Ramos (cell line): ENCODE results near the gene FBXL7.

Experiments used
- in situ Hi-C: fragments of 300-500 bp; cut with MboI; formaldehyde crosslinking; loops from one replicate; pipeline ENCODE4 v1.14.3; 2022; ENCODE audit warnings: low sequenced_read_pairs; ENCODE audit not compliant: unreplicated experiment

FBXL7 gene

DNA sequence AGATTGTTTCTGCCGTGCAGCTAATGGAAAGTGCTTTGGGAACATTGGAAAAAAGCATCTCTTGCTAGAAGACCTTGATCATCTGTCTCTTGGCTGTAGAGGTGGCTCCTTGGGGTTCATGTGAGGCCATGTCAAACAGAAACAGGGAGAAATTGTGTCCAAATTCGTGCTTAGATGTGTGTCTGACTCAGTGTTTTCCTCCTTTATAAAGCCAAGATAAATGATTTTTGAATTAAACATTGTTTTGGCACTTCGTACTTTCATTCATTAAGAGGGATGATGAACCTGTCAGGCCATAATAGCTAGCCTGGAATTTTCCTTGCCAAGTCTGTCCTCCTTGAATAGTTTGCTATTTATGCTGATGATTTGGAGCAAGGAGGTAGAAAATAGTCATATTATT lies 143.8 kb downstream of the FBXL7 start:
- in situ Hi-C loops: no loop called here

DNA sequence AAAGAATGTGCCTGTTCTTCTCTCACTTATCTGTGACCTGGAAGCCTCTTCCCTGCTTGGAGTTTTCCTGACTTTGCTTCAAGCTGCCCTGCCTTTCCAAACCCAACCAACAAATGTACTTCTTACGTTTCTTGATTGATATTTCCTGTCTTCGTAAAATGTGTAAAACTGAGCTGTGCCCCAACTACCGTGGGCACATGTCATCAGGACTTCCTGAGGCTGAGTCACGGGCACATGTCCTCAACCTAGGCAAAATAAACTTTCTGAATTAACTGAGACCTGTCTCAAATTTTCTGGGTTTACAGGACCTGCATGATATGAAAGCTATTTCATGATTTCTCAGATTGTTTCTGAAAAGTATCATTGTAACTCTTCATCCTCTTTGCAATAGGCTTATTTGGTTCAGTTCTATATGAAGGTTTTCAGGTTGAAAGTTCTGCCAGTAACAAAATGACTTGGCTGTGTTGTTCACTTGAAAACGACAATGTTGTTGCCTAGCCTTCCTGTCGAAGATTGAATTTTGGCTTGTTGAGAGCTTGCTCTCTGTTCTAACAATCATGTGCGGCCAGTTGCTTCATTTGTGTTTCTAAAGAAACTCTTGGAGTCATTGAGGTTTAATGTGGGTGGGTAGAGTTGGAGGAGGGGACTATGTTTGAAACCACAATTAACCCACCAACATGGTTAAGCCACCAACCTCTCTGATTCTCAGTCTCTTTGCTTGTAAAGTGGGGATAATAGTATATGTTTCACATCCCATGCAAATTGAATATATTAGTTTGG lies 145.6 kb downstream of the FBXL7 start:
- in situ Hi-C loops: no loop called here

DNA sequence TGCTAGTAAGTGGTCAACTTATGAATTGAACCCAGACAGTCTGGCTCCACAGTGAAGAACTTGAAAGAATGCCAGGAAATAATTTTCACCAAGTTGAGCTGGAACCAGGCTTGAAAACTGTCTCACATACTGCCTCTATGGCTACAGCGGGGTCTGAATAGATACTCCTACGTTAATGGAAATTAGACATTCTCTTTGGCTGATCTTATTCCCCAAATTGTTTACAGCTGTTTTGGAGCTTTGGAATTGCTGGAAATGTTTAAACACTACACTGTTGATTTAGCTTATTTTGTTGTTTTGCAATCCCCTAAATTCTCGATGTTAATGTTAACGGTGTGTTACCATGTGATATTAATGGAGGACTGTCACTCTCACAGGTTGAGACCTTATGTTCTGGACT lies 146.4 kb downstream of the FBXL7 start:
- in situ Hi-C loops: no loop called here

DNA sequence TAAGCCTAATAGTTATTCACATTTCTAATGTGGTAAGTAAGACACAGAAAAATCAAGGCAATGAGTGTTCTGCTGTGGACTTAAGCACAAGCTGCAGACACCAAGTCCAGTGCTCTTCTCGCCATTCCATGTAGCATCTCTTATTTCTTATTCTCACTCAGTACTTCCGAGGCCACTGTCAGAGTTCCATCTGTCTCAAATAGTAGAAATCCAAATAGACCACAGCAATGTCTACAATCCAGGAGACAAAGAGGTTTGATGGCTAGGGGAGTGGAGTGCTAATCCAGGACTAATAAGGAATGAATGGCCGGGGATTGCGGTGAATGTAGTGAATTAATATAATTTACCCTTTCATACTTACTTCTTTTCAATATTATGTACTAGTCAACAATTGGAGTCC lies 147.3 kb downstream of the FBXL7 start:
- in situ Hi-C loops: no loop called here

DNA sequence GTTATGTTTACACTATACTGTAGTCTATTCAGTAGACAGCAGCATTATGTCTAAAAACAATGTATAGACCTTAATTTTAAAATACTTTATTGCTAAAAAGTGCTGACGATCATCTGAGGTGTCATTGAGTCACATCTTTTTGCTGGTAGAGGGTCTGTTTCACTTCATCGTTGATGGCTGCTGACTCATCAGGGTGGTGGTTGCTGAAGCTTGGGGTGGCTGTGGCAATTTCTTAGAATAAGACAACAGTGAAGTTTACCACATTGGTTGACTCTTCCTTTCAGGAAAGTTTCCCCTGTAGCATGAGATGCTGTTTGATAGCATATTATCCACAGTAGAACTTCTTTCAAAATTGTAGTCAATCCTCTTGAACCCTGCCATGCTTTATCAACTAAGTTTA lies 150.3 kb downstream of the FBXL7 start:
- in situ Hi-C loops: no loop called here

DNA sequence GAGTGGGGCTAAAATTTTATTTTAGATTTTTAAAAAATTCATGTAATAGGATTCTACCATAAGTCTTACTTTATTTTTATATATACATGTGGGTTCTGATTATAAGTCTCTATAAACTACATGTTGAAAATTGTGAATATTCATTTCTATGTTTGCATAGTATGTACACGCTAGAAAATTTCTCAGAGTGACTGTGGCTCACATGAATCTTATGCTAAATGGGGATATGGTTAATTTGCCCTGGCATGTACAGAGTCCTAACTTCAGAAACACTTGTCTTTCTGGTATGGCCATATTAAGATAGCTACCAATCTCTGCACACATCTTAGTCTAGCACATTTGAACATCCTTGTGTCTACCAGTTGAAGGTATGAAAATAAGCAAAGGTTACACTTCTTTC lies 154.8 kb downstream of the FBXL7 start:
- in situ Hi-C loops: no loop called here

DNA sequence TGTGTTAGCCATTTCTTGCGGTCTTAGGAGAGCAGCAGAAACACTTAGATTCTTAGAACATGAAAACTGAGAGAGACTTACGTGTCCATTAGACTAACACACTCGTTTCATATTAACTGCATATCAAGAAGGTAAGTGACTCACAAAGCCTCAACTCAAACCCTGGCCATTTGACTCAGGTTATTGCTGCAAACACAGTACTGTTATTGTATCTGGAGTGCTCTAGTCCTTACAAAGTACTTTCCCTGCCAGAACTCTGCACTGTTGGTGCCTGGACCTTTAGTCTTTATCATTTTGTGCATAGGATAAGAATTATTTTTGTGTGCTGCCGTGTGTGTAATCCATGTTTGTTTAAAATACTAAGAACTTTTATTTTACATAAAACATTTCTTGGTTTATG lies 155.7 kb downstream of the FBXL7 start:
- in situ Hi-C loops: no loop called here

DNA sequence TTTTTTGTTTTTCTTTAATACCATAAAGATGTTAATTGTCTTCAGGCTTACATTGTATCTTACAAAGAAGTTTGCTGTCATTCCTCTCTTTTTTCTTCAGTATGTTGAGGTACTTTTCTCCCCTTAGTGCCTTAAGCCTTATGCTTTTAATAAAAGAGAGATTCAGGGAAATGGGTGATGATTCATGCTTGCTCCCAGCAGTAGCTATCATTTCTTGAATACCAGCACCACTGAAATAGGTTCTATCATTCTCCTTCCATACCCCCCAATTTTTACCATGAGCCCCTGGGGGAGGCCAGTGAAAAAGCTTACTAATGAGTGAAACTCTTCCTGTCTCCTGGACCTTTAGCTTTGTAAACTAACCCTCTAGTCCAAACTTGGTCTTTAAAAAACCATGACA lies 165.0 kb downstream of the FBXL7 start:
- in situ Hi-C loops: no loop called here

DNA sequence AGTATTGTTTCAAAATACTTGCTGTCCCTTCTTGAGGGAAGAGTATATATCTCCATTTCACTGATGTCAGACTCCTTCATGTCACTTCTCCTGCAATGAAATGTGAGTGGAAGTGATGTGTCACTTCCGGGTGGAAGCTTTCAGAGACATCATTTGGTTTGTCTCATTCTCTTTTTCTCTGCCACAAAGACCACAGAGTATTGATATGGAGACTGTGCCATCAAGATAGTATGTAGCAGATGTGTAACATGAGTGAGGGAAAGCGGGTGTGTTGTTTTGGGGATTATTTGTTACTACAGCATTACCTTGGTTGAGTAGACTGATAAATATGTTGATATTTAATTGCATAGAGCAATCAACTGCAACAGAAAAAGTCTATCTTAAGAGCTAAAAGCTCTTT lies 169.8 kb downstream of the FBXL7 start:
- in situ Hi-C loops: no loop called here

DNA sequence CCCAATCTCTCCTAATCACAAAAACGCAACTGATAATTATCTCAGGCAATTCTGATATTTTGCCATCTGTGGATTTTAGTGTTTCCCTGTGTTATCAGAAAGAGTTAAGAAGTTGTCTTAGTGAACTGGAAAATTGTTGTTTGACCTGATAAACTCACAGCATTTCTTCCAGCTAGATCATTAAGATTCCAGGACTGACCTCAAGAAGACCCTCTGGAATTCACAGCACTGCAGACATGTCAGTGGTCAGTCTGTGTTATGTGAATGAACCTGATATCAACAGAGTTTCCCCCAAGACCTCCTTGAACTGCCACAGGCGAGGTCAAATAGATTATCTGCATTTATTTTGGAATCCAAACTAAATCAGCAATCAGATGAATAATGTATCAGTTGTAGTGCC lies 174.7 kb downstream of the FBXL7 start:
- in situ Hi-C loops: no loop called here

DNA sequence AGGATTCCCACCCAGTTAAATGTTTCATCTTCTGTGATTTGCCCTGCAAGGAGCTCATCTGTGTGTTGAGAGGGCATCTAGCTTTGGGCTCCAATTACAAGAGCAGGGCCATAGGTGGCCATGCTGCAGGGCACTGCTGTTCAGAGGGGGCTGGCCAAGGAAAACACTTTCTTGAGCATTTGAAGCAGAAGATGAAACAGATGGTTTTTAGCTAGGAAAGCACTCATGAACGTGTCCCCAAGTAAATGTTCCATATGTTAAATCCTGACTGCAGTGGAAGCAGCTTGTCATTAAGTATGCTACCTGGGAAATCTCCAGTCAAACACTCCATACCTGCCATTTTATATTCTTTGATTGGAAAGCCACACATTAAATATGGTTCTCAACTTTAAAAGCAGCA lies 176.6 kb downstream of the FBXL7 start:
- in situ Hi-C loops: no loop called here

DNA sequence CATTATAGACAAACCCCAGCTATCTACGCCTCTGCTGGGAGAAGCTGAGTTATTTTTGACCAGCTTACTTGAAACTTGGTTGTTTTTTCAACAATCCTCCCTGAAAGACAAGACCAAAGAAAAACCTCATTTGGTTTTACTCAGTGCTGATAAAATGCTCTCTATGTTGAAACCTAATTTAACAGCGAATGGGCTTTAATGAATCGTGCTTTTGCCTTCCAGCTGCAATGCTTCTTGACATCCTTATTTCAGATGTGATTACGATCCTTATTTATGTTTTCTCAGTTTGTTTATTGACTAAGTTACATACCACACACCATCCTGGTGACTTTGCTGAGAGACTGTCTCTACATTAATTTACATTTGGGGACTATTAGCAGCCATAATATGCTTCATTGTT lies 179.2 kb downstream of the FBXL7 start:
- in situ Hi-C loops: no loop called here

DNA sequence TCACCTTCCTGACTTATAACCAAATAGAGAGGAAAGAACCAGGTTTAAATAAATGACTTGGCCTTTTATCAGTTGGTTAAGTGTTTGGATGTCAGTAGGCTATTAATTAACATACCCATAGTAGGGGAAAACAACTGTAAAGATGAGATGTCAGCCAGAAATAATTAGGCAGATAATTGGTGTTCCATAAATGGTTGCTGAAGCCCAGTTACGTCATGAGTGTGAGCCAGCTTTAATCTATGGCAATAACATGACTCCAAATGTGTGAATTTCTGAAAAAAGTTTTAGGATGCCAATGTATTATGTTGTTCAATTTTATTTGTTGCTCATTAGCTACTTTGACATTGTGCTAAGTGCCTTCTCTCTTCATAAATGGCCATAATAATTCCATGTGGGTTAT lies 180.5 kb downstream of the FBXL7 start:
- in situ Hi-C loops: no loop called here

DNA sequence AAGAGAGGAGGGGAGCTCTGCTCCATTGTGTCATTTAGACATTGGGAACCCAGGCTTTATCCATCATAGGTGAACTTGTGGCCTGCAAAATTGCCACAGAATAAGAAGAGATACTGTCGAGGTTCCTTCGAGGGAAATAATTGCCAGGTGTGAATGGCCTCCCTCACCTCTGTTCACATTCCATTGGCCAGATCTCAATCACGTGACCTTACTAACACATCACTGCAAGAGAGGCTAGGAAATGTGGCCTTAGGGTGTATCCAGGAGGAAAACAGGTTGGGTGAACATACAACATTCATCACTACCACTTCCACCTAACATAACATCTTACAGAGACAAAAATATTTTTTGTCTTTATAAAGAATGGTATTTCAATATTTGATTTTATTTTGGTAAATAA lies 182.1 kb downstream of the FBXL7 start:
- in situ Hi-C loops: no loop called here

DNA sequence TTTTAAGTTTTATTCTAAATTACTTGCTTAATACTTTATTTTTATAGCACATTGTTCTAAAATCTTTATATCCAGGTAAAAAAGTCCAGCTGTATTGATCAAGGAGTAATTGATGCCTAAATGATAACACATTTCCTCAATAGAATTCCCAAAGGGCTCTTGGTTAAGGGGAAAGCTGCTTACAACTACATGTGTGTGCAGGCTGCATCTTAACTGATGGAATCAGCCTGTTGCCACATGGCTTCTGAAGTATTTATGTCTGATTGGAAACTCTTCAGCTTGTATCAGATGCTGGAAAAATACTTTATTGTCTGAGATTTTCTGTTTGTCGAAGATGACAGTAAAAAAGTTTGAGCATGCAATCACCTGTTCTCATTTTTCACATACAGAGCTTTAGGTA lies 182.6 kb downstream of the FBXL7 start:
- in situ Hi-C loops: no loop called here

DNA sequence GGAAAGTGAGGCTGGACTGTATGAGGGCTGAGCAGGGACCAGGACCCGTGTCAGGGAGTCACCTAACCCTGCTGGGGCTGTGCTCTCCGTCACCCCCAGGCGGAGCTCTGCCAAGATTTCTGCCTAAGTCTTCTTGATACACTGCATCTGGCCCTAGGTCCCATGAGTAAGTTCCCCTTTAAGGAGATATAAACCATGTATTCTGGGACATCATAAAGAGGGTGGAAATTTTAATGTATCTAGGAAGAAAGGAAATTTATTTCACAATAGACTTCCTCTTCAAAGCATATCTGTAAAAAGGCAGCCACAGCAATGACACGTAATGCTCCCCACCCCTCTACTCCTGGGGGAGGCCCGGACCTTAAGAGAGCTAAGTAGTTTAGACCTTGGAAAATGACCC lies 183.4 kb downstream of the FBXL7 start:
- in situ Hi-C loops: no loop called here

DNA sequence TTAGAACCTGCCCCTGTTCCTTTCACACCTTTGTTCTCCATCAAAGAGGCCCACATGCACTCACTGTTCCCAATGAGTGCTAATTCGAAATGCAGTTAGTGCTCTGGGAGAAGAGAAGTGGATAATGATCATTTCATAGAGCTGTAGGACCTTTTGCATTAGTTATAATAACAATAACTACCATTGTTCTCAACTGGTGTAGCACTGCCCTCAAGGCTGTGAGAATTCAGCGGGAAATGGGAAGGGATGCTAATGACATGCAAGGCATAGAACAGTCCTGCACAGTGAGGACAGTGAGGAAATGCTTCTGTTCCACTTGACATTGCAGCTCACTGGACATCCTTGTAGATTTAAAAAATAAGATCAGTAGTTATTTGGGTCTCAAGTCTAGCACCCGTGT lies 187.4 kb downstream of the FBXL7 start:
- in situ Hi-C loops: no loop called here

DNA sequence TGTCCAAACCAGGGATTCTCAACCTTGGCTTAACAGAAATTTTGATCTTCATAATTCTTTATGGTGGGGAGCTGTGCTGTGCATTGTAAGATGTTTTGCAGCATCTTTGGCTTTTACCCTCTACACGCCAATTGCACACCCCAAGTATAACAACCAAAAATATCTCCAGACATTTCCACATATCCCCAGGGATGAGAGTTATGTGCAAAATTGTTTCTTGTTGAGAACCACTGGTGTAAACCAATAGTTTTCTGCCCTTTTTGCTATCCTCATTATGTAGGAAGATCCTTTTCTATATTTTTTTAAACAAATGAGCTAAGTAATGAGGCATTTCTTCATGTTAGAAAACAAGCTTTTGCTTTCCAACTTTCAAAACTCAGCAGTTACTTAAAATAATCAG lies 189.9 kb downstream of the FBXL7 start:
- in situ Hi-C loops: no loop called here

DNA sequence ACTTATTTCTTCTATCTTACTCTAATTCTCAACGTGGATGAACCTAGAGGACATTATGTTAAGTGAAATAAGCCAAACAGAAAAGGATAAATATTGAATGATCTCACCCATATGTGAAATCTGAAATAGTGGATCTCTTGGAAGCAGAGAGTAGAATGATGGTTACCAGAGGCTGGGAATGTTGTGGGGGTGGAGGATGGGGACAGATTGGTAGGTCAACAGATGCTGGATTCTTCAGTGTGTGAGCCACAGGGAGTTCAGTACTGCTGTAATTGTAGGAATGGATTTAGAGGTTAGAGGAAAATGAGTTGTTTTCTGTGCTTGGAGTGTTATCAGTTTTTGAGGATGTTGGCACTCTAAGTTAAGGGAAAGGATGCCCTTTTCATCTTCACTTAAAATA lies 190.6 kb downstream of the FBXL7 start:
- in situ Hi-C loops: no loop called here

DNA sequence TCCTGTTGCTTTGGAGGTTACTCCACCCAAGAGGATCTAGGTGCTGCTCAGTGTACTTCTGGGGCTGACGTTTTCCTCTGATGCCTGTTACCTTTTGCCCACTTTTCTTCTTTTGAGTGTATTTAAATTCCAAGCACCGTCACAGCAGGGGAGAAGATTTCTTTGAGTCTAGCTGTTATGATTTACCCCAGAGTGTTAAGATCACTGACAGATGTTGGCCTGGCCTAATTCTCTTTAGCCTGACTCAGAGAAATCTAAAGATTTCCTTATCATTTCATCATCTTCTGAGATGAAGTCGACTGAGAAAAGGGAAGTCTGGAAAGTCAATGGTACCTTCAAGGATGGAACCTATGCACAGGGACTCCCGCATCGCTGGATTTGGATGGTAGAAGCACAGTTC lies 191.5 kb downstream of the FBXL7 start:
- in situ Hi-C loops: no loop called here

DNA sequence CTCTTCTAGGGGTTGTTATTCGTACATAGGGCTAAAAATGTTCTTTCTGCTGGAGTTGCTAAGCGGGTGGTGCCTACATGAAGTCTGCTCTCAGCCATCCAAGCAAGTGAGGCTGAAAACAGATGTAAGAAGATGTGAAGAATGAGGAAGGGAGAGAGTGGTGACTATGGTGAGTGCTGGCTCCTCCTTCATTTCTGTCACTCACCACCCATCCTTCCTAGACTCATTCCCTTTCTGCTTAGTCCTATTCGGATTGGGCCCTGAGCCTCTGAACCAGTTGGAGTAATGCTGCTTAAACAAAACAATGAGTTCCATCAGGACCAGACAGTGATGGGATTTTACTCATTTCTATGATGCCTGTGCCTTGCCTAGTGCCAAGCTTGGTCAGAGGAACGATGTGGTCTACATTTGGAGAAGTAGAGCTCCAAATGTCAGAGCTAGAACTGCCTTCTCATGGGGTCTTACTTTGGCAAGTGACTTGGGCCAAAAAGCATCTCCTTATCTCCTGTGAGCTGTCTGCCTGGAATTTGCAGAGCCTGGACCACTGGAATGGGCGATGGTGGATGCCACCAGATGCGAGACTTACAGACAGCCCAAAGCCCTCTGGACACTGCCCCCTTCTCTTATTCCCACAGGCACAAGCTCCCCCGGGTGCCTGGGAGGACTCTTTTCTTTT lies 192.9 kb downstream of the FBXL7 start:
- in situ Hi-C loops: no loop called here

DNA sequence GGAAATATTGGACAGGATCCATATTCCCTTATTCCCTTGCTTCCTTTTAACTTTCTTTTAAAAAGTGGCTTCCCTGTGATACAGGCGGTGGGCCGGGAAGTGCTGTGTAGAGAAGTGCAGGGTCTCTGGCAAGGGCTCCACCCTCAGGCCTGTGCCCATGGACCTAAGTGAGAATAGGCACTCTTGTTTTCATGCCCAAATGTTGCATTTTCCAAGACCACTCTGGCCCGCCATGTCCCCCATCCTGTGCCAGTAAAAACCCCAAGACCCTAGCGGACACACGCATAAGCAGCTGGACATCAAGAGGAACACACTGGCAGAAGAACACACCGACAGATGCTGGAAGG lies 193.4 kb downstream of the FBXL7 start:
- in situ Hi-C loops: no loop called here
